Spleen (tissue), 11 donors: ENCODE measurements around the gene NRDC. TPM values are rescaled to one million over a fixed set of nuclear protein-coding genes. Genes with fewer than 3 reads are reported as not detected.

Experiments used
- DNase-seq: peaks from one replicate; pipeline ENCODE4 v3.0.0-alpha.2; 2020
- H3K27ac ChIP-seq, 8 donors: fragments of 200-600 bp; sonication (generic) in 7 of 8; 1 replicate in 4 of 8; 2 replicates in 4 of 8; pipeline versions ENCODE4 v1.5.0 to v1.8.0; 2016 to 2021; ENCODE audit warnings: inconsistent platforms in 4 of 8, mild to moderate bottlenecking in 4 of 8, moderate library complexity in 1 of 8
- H3K27me3 ChIP-seq, 7 donors: fragments of 200-600 bp; sonication (generic) in 6 of 7; replicated peaks in 1 of 7; 1 replicate in 4 of 7; 2 replicates in 3 of 7; pipeline versions ENCODE4 v1.5.0 to v1.8.0; 2016 to 2021; ENCODE audit warnings: inconsistent platforms in 3 of 7, mild to moderate bottlenecking in 1 of 7
- H3K36me3 ChIP-seq, 6 donors: fragments of 200-600 bp; sonication (generic) in 5 of 6; 1 replicate in 4 of 6; 2 replicates in 2 of 6; pipeline versions ENCODE4 v1.5.0 to v1.8.0; 2016 to 2021; ENCODE audit warnings: inconsistent platforms in 2 of 6
- H3K4me1 ChIP-seq, 6 donors: fragments of 200-600 bp; sonication (generic) in 5 of 6; 1 replicate in 3 of 6; 2 replicates in 3 of 6; pipeline versions ENCODE4 v1.5.0 to v1.8.0; 2016 to 2021; ENCODE audit warnings: inconsistent platforms in 3 of 6
- H3K4me3 ChIP-seq, 8 donors: fragments of 200-600 bp; sonication (generic) in 7 of 8; 1 replicate in 4 of 8; 2 replicates in 4 of 8; pipeline versions ENCODE4 v1.5.0 to v1.8.0; 2016 to 2021; ENCODE audit warnings: inconsistent platforms in 4 of 8, mild to moderate bottlenecking in 4 of 8, moderate library complexity in 2 of 8
- H3K9me3 ChIP-seq, 8 donors: fragments of 200-600 bp; sonication (generic) in 7 of 8; 1 replicate in 4 of 8; 2 replicates in 4 of 8; pipeline versions ENCODE4 v1.5.0 to v1.8.0; 2016 to 2021; ENCODE audit warnings: inconsistent platforms in 4 of 8
- POLR2A ChIP-seq, 3 donors: fragments of 450-650 bp; IDR thresholded peaks; one replicate each; pipeline ENCODE4 v1.5.1; 2017; ENCODE audit warnings: antibody characterized with exemption in 3 of 3, mild to moderate bottlenecking in 1 of 3
- POLR2AphosphoS5 ChIP-seq, 3 donors: sonication (generic); formaldehyde crosslinking; IDR thresholded peaks; one replicate each; pipeline ENCODE4 v1.5.1; 2017; ENCODE audit warnings: antibody characterized with exemption in 3 of 3
- WGBS, 5 donors: extraction: QIAGEN DNeasy Blood & Tissue Kit in 3 of 5; methylation state at CpG; one replicate each; pipeline versions ENCODE4 v1.1.5 to v1.1.7; 2013 to 2018; 5-methylcytosine and 5-hydroxymethylcytosine counted together
- intact Hi-C: fragments of 100-400 bp; cut with DNase I; formaldehyde crosslinking; loops from one replicate; pipeline ENCODE4 v1.15.0; 2023; ENCODE audit warnings: low total_unique reads
- polyA plus RNA-seq, 3 donors: library from polyadenylated mRNA; stranded (reverse); fragments of 200-250 nt; gene quantifications; one replicate each; pipeline ENCODE4 v1.2.1, GENCODE V29; 2013
- total RNA-seq, 7 donors: library from RNA; depleted of rRNA in 3 of 7; stranded (reverse); fragments of >200 nt in 3 of 7; fragmentation: NEBNext Ultra II Directional in 4 of 7; extraction: Animal tissue kit (Norgen Biotek cat#: 25700) in 4 of 7; gene quantifications; one replicate each; pipeline versions ENCODE4 v1.1.0 to v1.2.1, GENCODE V29; 2016 to 2021
- TF ChIP-seq, protein P1 (sequence below), 11 experiments: fragments of 200-600 bp in 7 of 11; fragments of 450-650 bp in 4 of 11; sonication (generic) in 4 of 11; IDR thresholded peaks in 8 of 11; conservative IDR thresholded peaks in 3 of 11; 1 replicate in 7 of 11; 2 replicates in 4 of 11; pipeline versions ENCODE4 v1.4.0 to v1.8.0; 2016 to 2021; ENCODE audit warnings: antibody characterized with exemption in 11 of 11, inconsistent platforms in 4 of 11, mild to moderate bottlenecking in 1 of 11
- donor health status: healthy with polysubstance abuse.
- donor health status: DM: no; HTN: no; CAD: no; lungs with moderate emphysema.
- donor health status: DM: no; HTN: no; CAD: no.
- donor health status: Bipolar disorder and iron deficiency.
- donor health status: healthy.
- donor health status: DM: no; HTN: no; CAD: no.
- donor health status: DM: yes; HTN: yes; CAD: no.

Gene NRDC
- total and polyA plus RNA-seq, 10 donors: 61.3 to 189 (median 120) TPM

GRCh38 chr1:51871351-51871975 lies 7.1 kb downstream of the NRDC start:
- Histone ChIP-seq H3K27ac (peak overlapping the region in 2 of 8 donors; percentile 10 to 25), H3K36me3 (peaks cover 0 to 30% (median 3%) of the 10 kb centered on the region in 6 donors), H3K4me1 (peaks cover 24 to 94% (median 61%) of the 10 kb centered on the region in 6 donors), H3K9me3 (no peaks in the 10 kb centered on the region), H3K27me3 (no peaks in the 10 kb centered on the region), H3K4me3 (no peak overlapping the region)
- TF ChIP-seq POLR2AphosphoS5 (IDR thresholded peaks at IDR 0.05): no peak
- no peak for TF ChIP-seq POLR2A (IDR thresholded peaks at IDR 0.05)
- TF ChIP-seq, protein P1, sequence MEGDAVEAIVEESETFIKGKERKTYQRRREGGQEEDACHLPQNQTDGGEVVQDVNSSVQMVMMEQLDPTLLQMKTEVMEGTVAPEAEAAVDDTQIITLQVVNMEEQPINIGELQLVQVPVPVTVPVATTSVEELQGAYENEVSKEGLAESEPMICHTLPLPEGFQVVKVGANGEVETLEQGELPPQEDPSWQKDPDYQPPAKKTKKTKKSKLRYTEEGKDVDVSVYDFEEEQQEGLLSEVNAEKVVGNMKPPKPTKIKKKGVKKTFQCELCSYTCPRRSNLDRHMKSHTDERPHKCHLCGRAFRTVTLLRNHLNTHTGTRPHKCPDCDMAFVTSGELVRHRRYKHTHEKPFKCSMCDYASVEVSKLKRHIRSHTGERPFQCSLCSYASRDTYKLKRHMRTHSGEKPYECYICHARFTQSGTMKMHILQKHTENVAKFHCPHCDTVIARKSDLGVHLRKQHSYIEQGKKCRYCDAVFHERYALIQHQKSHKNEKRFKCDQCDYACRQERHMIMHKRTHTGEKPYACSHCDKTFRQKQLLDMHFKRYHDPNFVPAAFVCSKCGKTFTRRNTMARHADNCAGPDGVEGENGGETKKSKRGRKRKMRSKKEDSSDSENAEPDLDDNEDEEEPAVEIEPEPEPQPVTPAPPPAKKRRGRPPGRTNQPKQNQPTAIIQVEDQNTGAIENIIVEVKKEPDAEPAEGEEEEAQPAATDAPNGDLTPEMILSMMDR (IDR thresholded peaks at IDR 0.05 in 8 of 11, conservative IDR thresholded peaks at IDR 0.05 in 3 of 11): no peak
- intact Hi-C loops: no loop called here
- no peak for DNase-seq
- 89 to 97% (median 94%) methylated on average over 6 of the region's 6 CpGs for WGBS, 5 donors

DNA sequence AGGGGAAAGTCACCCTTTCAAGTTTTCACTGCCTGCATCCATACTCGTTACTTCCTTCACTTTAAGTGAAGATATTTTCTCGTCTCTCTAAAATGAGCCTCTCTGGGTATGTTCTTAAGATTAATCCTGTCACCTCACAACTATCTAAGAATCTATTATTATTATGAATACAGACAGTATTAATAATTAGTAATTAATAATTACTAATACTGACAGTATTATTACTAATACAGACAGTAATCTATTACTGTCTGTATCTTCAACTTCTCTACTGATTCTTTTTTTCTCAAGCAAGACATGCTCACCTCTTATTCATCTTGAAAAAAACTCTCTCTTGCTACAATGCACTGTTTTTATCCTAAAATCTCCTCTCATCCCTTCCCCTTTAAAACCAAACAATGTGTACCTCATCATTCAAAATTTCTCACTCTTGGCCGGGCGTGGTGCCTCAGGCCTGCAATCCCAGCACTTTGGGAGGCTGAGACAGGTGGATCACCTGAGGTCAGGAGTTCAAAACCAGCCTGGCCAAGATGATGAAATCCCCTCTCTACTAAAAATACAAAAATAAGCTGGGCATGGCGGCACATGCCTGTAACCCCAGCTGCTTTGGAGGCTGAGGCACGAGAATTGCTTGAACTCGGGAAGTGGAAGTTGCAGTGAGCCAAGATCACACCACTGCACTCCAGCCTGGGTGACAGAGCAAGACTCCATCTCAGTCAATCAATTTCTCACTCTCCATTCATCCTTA lies 7.8 kb downstream of the NRDC start:
- intact Hi-C loops: no loop called here
- peak overlapping the region in 1 of 8 donors; percentile 25 for H3K27ac ChIP-seq
- H3K36me3 ChIP-seq: peaks cover 0 to 30% (median 3%) of the 10 kb centered on the region in 6 donors
- no peak overlapping the region for H3K4me3 ChIP-seq
- peaks cover 17 to 94% (median 56%) of the 10 kb centered on the region in 6 donors for H3K4me1 ChIP-seq
- H3K9me3 ChIP-seq: no peaks in the 10 kb centered on the region
- no peaks in the 10 kb centered on the region for H3K27me3 ChIP-seq
- no peak for DNase-seq
- TF ChIP-seq POLR2AphosphoS5 (IDR thresholded peaks at IDR 0.05) (no peak), POLR2A (IDR thresholded peaks at IDR 0.05) (no peak)
- TF ChIP-seq, protein P1 (IDR thresholded peaks at IDR 0.05 in 8 of 11, conservative IDR thresholded peaks at IDR 0.05 in 3 of 11): no peak
- 90 to 96% (median 95%) methylated on average over 7 of the region's 7 CpGs for WGBS, 5 donors

DNA sequence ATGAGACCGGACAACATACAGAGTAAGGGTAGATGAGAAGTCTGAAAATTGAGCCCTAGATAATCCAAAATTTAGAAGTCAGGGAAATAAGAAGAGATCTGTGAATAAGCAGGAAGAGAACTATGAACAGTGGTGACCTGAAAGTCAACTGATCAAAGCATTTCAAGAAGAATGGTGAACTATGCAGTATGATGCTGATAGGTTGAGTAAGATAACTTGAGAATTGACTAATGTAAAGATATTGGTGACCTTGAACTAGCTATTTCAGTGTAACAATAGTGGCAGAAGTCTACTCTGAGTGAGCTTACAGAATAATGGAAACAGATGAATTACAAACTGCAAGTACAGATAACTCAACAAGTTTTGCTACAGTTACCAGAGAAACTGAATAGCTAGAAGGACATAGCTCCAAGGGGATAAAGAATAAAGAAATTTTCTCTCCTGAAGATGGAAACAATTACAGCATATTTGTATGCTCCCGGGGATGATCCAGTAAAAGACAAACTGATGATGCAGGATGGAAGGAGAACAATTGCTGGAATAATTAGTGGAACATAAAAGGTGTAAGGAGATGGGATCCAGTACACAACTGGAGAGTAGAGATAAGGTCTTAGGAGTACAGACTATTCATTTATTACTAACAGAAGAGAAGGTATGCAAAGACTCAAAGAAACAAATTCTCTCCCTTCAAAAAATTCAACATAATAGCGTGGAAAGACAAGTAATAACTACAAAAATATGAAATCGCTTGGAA lies 10.9 kb downstream of the NRDC start:
- Histone ChIP-seq H3K9me3 (no peaks in the 10 kb centered on the region), H3K27ac (no peak overlapping the region), H3K4me3 (no peak overlapping the region), H3K27me3 (no peaks in the 10 kb centered on the region), H3K4me1 (peaks cover 0 to 94% (median 41%) of the 10 kb centered on the region in 6 donors), H3K36me3 (peaks cover 0 to 23% (median 0%) of the 10 kb centered on the region in 6 donors)
- TF ChIP-seq, protein P1 (IDR thresholded peaks at IDR 0.05 in 8 of 11, conservative IDR thresholded peaks at IDR 0.05 in 3 of 11): no peak
- TF ChIP-seq POLR2AphosphoS5 (IDR thresholded peaks at IDR 0.05) (no peak), POLR2A (IDR thresholded peaks at IDR 0.05) (no peak)
- DNase-seq: no peak
- 92 to 98% (median 98%) methylated on average over 4 of the region's 4 CpGs for WGBS, 5 donors
- intact Hi-C loops: no loop called here
